Vagina (tissue), 2 donors: Measurements from ENCODE around the gene ACTA2.

Experiments
- POLR2A ChIP-seq, 2 donors: fragments of 450-650 bp; IDR thresholded peaks; one replicate each; pipeline ENCODE4 v1.6.1; 2017; ENCODE audit warnings: antibody characterized with exemption in 2 of 2, mild to moderate bottlenecking in 2 of 2, moderate library complexity in 2 of 2
- POLR2AphosphoS5 ChIP-seq, 2 donors: sonication (generic); formaldehyde crosslinking; IDR thresholded peaks; one replicate each; pipeline ENCODE4 v1.9.0; 2017; ENCODE audit warnings: antibody characterized with exemption in 2 of 2, mild to moderate bottlenecking in 2 of 2, low read depth in 1 of 2; ENCODE audit not compliant: insufficient read depth in 1 of 2
- TF ChIP-seq, protein P1 (sequence below), 3 experiments: fragments of 450-650 bp in 2 of 3; fragments of 200-600 bp in 1 of 3; sonication (generic) in 1 of 3; IDR thresholded peaks; one replicate each; pipeline ENCODE4 v1.5.1; 2017 to 2019; ENCODE audit warnings: antibody characterized with exemption in 3 of 3, mild to moderate bottlenecking in 2 of 3, moderate library complexity in 2 of 3

DNA sequence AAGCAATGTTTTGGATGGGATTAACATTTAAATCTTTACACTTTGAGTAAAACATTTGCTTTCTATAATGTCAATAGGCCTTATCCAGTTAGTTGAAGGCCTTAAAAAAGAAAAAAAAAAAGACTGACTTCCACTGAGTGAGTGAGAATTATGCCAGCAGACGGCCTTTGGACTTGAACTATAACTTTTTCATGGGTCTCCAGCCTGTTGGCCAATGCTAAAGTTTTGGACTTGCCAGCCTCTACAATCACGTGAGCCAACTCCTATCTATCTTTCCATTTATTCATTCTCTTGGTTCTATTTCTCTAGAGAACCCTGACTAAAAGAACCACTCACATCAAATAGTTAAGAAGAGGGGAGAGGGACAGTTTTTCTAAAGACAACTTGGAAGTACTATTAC, 35.3 kb upstream of the ACTA2 start:
- TF ChIP-seq, protein P1, sequence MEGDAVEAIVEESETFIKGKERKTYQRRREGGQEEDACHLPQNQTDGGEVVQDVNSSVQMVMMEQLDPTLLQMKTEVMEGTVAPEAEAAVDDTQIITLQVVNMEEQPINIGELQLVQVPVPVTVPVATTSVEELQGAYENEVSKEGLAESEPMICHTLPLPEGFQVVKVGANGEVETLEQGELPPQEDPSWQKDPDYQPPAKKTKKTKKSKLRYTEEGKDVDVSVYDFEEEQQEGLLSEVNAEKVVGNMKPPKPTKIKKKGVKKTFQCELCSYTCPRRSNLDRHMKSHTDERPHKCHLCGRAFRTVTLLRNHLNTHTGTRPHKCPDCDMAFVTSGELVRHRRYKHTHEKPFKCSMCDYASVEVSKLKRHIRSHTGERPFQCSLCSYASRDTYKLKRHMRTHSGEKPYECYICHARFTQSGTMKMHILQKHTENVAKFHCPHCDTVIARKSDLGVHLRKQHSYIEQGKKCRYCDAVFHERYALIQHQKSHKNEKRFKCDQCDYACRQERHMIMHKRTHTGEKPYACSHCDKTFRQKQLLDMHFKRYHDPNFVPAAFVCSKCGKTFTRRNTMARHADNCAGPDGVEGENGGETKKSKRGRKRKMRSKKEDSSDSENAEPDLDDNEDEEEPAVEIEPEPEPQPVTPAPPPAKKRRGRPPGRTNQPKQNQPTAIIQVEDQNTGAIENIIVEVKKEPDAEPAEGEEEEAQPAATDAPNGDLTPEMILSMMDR (IDR thresholded peaks at IDR 0.05) = no peak
- TF ChIP-seq POLR2AphosphoS5 (IDR thresholded peaks at IDR 0.05; ENCODE audit: insufficient read depth in 1 of 2, low read depth in 1 of 2) (no peak), POLR2A (IDR thresholded peaks at IDR 0.05) (no peak)
